Uterus (tissue), 2 donors: Measurements from ENCODE around the gene PSMB7.

Experiments used
- CTCF ChIP-seq, 4 experiments: fragments of 200-600 bp in 2 of 4; fragments of 450-650 bp in 2 of 4; sonication (generic) in 2 of 4; IDR thresholded peaks; one replicate each; pipeline ENCODE4 v1.5.1; 2016 to 2019; ENCODE audit warnings: antibody characterized with exemption in 4 of 4, mild to moderate bottlenecking in 2 of 4, moderate library complexity in 1 of 4
- POLR2A ChIP-seq, 2 donors: fragments of 450-650 bp; IDR thresholded peaks; one replicate each; pipeline ENCODE4 v1.6.1; 2016; ENCODE audit warnings: antibody characterized with exemption in 2 of 2, mild to moderate bottlenecking in 1 of 2, moderate library complexity in 1 of 2

- TF ChIP-seq CTCF (IDR thresholded peaks at IDR 0.05) (no peak), POLR2A (IDR thresholded peaks at IDR 0.05) (no peak)
Measured at GRCh38 chr9:124341455-124342170, 73.6 kb downstream of the PSMB7 start.
